ENCODE measurements around the gene SESN1. TPM values are rescaled to one million over a fixed set of nuclear protein-coding genes. Genes with fewer than 3 reads are reported as not detected.

The SESN1 gene
- total RNA-seq, 1 experiment from 2014 or later = 30.2 TPM

DNA sequence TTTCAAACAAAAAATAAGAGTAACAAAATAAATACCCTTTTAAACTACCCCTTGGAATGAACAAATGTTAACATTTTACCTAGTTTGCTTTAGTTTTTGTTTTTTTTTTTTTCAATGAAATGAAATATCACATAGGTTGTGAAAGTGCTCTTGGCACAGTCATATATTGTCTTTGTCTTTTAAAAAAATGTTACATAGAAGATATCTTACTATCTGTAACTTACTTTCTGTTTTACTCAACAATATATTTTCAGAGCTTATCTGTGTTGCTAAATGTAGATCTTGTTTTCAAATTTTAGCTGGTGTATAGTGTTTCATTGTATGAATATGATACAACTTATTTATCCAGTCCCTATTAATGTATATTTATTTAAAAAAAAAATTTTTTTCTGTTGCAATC, 9.3 kb upstream of the SESN1 start (continued):
- TF ChIP-seq, protein P1, sequence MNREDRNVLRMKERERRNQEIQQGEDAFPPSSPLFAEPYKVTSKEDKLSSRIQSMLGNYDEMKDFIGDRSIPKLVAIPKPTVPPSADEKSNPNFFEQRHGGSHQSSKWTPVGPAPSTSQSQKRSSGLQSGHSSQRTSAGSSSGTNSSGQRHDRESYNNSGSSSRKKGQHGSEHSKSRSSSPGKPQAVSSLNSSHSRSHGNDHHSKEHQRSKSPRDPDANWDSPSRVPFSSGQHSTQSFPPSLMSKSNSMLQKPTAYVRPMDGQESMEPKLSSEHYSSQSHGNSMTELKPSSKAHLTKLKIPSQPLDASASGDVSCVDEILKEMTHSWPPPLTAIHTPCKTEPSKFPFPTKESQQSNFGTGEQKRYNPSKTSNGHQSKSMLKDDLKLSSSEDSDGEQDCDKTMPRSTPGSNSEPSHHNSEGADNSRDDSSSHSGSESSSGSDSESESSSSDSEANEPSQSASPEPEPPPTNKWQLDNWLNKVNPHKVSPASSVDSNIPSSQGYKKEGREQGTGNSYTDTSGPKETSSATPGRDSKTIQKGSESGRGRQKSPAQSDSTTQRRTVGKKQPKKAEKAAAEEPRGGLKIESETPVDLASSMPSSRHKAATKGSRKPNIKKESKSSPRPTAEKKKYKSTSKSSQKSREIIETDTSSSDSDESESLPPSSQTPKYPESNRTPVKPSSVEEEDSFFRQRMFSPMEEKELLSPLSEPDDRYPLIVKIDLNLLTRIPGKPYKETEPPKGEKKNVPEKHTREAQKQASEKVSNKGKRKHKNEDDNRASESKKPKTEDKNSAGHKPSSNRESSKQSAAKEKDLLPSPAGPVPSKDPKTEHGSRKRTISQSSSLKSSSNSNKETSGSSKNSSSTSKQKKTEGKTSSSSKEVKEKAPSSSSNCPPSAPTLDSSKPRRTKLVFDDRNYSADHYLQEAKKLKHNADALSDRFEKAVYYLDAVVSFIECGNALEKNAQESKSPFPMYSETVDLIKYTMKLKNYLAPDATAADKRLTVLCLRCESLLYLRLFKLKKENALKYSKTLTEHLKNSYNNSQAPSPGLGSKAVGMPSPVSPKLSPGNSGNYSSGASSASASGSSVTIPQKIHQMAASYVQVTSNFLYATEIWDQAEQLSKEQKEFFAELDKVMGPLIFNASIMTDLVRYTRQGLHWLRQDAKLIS (CRISPR knock-in tag; IDR thresholded peaks at IDR 0.05; ENCODE audit: borderline replicate concordance) = no peak
- TF ChIP-seq ZNF416 (CRISPR knock-in tag; IDR thresholded peaks at IDR 0.05) (no peak), SMAD4 (CRISPR knock-in tag; IDR thresholded peaks at IDR 0.05) (no peak), RELA (CRISPR knock-in tag; IDR thresholded peaks at IDR 0.05; ENCODE audit: borderline replicate concordance) (no peak), ZNF512 (CRISPR knock-in tag; IDR thresholded peaks at IDR 0.05; ENCODE audit: borderline replicate concordance) (no peak), NR3C1 (CRISPR knock-in tag; conservative IDR thresholded peaks at IDR 0.05; ENCODE audit: low read depth) (no peak), AR (CRISPR knock-in tag; IDR thresholded peaks at IDR 0.05) (no peak), TEAD1 (CRISPR knock-in tag; IDR thresholded peaks at IDR 0.05) (no peak), ATF1 (CRISPR knock-in tag; IDR thresholded peaks at IDR 0.05) (no peak)

DNA sequence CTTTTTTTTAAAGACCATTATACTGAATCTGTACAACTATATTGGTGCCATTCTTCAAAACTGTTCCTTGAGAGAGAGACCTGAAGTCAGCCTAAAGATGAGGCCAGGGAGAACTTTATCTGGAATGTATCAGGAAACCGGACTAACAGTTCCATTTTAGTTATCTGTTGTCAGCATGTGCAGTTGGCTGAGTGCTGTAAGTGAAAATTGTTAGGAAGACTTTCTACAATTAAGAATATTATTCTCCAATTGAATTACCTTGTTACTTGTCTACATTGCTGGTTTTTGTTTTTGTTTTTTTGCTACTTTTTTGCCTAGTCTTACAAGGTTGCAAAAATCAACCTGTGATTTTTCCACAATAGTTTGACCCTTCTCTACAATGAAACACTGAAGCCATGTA, 8.1 kb upstream of the SESN1 start:
- H3K4me1 Mint-ChIP-seq = no peaks in the 10 kb centered on the region
- H3K9me3 Mint-ChIP-seq = no peaks in the 10 kb centered on the region
- no peaks in the 10 kb centered on the region for H3K36me3 Mint-ChIP-seq
- DNase-seq (ENCODE audit: low spot score) (no peak), ATAC-seq (no peak)
- CTCF ChIA-PET = no interaction called here
- H3K4me3 Mint-ChIP-seq = no peak overlapping the region
- H3K27ac Mint-ChIP-seq = no peak overlapping the region
- H3K27me3 Mint-ChIP-seq (ENCODE audit: low read depth) = no peaks in the 10 kb centered on the region
- POLR2A ChIA-PET = no interaction called here
- TF ChIP-seq, protein P2, sequence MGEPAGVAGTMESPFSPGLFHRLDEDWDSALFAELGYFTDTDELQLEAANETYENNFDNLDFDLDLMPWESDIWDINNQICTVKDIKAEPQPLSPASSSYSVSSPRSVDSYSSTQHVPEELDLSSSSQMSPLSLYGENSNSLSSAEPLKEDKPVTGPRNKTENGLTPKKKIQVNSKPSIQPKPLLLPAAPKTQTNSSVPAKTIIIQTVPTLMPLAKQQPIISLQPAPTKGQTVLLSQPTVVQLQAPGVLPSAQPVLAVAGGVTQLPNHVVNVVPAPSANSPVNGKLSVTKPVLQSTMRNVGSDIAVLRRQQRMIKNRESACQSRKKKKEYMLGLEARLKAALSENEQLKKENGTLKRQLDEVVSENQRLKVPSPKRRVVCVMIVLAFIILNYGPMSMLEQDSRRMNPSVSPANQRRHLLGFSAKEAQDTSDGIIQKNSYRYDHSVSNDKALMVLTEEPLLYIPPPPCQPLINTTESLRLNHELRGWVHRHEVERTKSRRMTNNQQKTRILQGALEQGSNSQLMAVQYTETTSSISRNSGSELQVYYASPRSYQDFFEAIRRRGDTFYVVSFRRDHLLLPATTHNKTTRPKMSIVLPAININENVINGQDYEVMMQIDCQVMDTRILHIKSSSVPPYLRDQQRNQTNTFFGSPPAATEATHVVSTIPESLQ (CRISPR knock-in tag; IDR thresholded peaks at IDR 0.05) = no peak
- no peak for TF ChIP-seq TEAD4 (CRISPR knock-in tag; IDR thresholded peaks at IDR 0.05)
- TF ChIP-seq, protein P3, sequence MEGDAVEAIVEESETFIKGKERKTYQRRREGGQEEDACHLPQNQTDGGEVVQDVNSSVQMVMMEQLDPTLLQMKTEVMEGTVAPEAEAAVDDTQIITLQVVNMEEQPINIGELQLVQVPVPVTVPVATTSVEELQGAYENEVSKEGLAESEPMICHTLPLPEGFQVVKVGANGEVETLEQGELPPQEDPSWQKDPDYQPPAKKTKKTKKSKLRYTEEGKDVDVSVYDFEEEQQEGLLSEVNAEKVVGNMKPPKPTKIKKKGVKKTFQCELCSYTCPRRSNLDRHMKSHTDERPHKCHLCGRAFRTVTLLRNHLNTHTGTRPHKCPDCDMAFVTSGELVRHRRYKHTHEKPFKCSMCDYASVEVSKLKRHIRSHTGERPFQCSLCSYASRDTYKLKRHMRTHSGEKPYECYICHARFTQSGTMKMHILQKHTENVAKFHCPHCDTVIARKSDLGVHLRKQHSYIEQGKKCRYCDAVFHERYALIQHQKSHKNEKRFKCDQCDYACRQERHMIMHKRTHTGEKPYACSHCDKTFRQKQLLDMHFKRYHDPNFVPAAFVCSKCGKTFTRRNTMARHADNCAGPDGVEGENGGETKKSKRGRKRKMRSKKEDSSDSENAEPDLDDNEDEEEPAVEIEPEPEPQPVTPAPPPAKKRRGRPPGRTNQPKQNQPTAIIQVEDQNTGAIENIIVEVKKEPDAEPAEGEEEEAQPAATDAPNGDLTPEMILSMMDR (IDR thresholded peaks at IDR 0.05) = no peak
- TF ChIP-seq NFYB (CRISPR knock-in tag; conservative IDR thresholded peaks at IDR 0.05; ENCODE audit: low read depth) = no peak
- TF ChIP-seq, protein P4, sequence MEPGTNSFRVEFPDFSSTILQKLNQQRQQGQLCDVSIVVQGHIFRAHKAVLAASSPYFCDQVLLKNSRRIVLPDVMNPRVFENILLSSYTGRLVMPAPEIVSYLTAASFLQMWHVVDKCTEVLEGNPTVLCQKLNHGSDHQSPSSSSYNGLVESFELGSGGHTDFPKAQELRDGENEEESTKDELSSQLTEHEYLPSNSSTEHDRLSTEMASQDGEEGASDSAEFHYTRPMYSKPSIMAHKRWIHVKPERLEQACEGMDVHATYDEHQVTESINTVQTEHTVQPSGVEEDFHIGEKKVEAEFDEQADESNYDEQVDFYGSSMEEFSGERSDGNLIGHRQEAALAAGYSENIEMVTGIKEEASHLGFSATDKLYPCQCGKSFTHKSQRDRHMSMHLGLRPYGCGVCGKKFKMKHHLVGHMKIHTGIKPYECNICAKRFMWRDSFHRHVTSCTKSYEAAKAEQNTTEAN (CRISPR knock-in tag; IDR thresholded peaks at IDR 0.05) = no peak
- TF ChIP-seq TEAD1 (CRISPR knock-in tag; IDR thresholded peaks at IDR 0.05) = no peak
- TF ChIP-seq NFE2L1 (CRISPR knock-in tag; IDR thresholded peaks at IDR 0.05) = no peak
- TF ChIP-seq ZNF425 (CRISPR knock-in tag; conservative IDR thresholded peaks at IDR 0.05) = no peak
